ENCODE data around the gene HTRA1.

DNA sequence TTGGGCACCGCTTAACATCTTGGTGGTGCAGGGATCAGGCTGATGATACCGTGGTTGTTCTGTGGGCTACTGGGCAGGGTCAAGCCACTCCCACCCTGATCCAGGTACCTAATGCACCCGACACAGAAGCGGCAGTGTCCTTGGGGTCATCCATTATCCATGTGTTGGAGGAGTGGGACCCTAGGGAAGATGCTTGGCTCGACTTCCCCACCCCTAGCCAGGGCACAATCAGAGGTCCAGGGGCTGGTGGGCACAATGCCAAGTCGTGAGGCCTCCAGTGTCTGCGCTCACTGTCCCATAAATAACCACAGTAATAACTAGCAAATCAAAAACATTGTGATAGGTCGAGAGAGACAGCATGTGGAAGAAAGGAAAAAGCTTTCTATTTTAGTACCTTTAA is 37.7 kb downstream of the HTRA1 start:
- TF ChIP-seq, protein P1, sequence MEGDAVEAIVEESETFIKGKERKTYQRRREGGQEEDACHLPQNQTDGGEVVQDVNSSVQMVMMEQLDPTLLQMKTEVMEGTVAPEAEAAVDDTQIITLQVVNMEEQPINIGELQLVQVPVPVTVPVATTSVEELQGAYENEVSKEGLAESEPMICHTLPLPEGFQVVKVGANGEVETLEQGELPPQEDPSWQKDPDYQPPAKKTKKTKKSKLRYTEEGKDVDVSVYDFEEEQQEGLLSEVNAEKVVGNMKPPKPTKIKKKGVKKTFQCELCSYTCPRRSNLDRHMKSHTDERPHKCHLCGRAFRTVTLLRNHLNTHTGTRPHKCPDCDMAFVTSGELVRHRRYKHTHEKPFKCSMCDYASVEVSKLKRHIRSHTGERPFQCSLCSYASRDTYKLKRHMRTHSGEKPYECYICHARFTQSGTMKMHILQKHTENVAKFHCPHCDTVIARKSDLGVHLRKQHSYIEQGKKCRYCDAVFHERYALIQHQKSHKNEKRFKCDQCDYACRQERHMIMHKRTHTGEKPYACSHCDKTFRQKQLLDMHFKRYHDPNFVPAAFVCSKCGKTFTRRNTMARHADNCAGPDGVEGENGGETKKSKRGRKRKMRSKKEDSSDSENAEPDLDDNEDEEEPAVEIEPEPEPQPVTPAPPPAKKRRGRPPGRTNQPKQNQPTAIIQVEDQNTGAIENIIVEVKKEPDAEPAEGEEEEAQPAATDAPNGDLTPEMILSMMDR (IDR thresholded peaks at IDR 0.05): no peak
- no peak for TF ChIP-seq POLR2A (IDR thresholded peaks at IDR 0.05)
